Measurements from ENCODE around the gene MRPL52.

Gene MRPL52

GRCh38 chr14:22836301-22837113, 6.8 kb downstream of the MRPL52 start, which contains the start of gene MMP14:
Gene MMP14, plus strand, starts transcription at chr14:22836585. Its CDS starts 233 bp downstream, at chr14:22836818.
- peak; percentile 72 for DNase-seq
- in situ Hi-C loops (cut with HindIII; ENCODE audit: low pct_ligation_motif_present, low pct_unique_long_range_greater_than_20kb, low sequenced_read_pairs): no loop called here

GRCh38 chr14:22837114-22837749, 7.5 kb downstream of the MRPL52 start:
- in situ Hi-C loops (cut with HindIII; ENCODE audit: low pct_ligation_motif_present, low pct_unique_long_range_greater_than_20kb, low sequenced_read_pairs): no loop called here
- peak; percentile 67 for DNase-seq

- in situ Hi-C loops (cut with HindIII; ENCODE audit: low pct_ligation_motif_present, low pct_unique_long_range_greater_than_20kb, low sequenced_read_pairs): no loop called here
- DNase-seq: no peak
These were observed 8.3 kb downstream of the MRPL52 start for GRCh38 chr14:22837750-22838538.

- DNase-seq: no peak
- in situ Hi-C loops (cut with HindIII; ENCODE audit: low pct_ligation_motif_present, low pct_unique_long_range_greater_than_20kb, low sequenced_read_pairs): no loop called here
These were observed 8.9 kb downstream of the MRPL52 start for GRCh38 chr14:22838631-22839041.

GRCh38 chr14:22839159-22839779, 9.6 kb downstream of the MRPL52 start:
- in situ Hi-C loops (cut with HindIII; ENCODE audit: low pct_ligation_motif_present, low pct_unique_long_range_greater_than_20kb, low sequenced_read_pairs): no loop called here
- DNase-seq: no peak

GRCh38 chr14:22841311-22841710, 11.6 kb downstream of the MRPL52 start:
- no peak for DNase-seq
- in situ Hi-C loops (cut with HindIII; ENCODE audit: low pct_ligation_motif_present, low pct_unique_long_range_greater_than_20kb, low sequenced_read_pairs): no loop called here

GRCh38 chr14:22841769-22842168, 12.1 kb downstream of the MRPL52 start:
- in situ Hi-C loops (cut with HindIII; ENCODE audit: low pct_ligation_motif_present, low pct_unique_long_range_greater_than_20kb, low sequenced_read_pairs): no loop called here
- DNase-seq: no peak

GRCh38 chr14:22842211-22843122, 12.8 kb downstream of the MRPL52 start:
- in situ Hi-C loops (cut with HindIII; ENCODE audit: low pct_ligation_motif_present, low pct_unique_long_range_greater_than_20kb, low sequenced_read_pairs): no loop called here
- no peak for DNase-seq

GRCh38 chr14:22843123-22843925, 13.6 kb downstream of the MRPL52 start:
- no peak for DNase-seq
- in situ Hi-C loops (cut with HindIII; ENCODE audit: low pct_ligation_motif_present, low pct_unique_long_range_greater_than_20kb, low sequenced_read_pairs): no loop called here

GRCh38 chr14:22844221-22845102, 14.8 kb downstream of the MRPL52 start:
- DNase-seq: no peak

GRCh38 chr14:22845103-22845394, 15.4 kb downstream of the MRPL52 start:
- DNase-seq: no peak
- in situ Hi-C loops (cut with HindIII; ENCODE audit: low pct_ligation_motif_present, low pct_unique_long_range_greater_than_20kb, low sequenced_read_pairs): no loop called here

More at GRCh38 chr14:22844221-22845102, 14.8 kb downstream of the MRPL52 start:
- in situ Hi-C loops (cut with HindIII; ENCODE audit: low pct_ligation_motif_present, low pct_unique_long_range_greater_than_20kb, low sequenced_read_pairs): no loop called here

GRCh38 chr14:22845821-22846625, 16.3 kb downstream of the MRPL52 start:
- no peak for DNase-seq
- in situ Hi-C loops (cut with HindIII; ENCODE audit: low pct_ligation_motif_present, low pct_unique_long_range_greater_than_20kb, low sequenced_read_pairs): no loop called here

GRCh38 chr14:22846811-22847307, 17.2 kb downstream of the MRPL52 start:
- in situ Hi-C loops (cut with HindIII; ENCODE audit: low pct_ligation_motif_present, low pct_unique_long_range_greater_than_20kb, low sequenced_read_pairs): no loop called here
- DNase-seq: no peak

- in situ Hi-C loops (cut with HindIII; ENCODE audit: low pct_ligation_motif_present, low pct_unique_long_range_greater_than_20kb, low sequenced_read_pairs): no loop called here
These were observed 18.1 kb downstream of the MRPL52 start for GRCh38 chr14:22847661-22848341.

More at GRCh38 chr14:22847661-22848341, 18.1 kb downstream of the MRPL52 start:
- DNase-seq: no peak

Data from ACHN (cell line).